Skeletal muscle tissue (tissue), 4 donors: Measurements from ENCODE around the gene AFAP1. TPM values are rescaled to one million over a fixed set of nuclear protein-coding genes. Genes with fewer than 3 reads are reported as not detected.

ENCODE experiments used
- H3K27ac ChIP-seq: one replicate; pipeline ENCODE4 v1.7.0; 2013; ENCODE audit warnings: mild to moderate bottlenecking, low read depth, low read length, inconsistent platforms
- H3K27me3 ChIP-seq, 3 donors: one replicate each; pipeline ENCODE4 v1.7.0; 2013; ENCODE audit warnings: low read length in 3 of 3; ENCODE audit not compliant: control insufficient read depth in 3 of 3, insufficient read depth in 3 of 3
- H3K36me3 ChIP-seq, 3 donors: one replicate each; pipeline ENCODE4 v1.7.0; 2013; ENCODE audit warnings: low read length in 3 of 3; ENCODE audit not compliant: control insufficient read depth in 3 of 3, insufficient read depth in 3 of 3
- H3K4me1 ChIP-seq, 3 donors: one replicate each; pipeline ENCODE4 v1.7.0; 2013; ENCODE audit warnings: low read length in 3 of 3, mild to moderate bottlenecking in 3 of 3; ENCODE audit not compliant: control insufficient read depth in 3 of 3, insufficient read depth in 3 of 3
- H3K4me3 ChIP-seq, 3 donors: one replicate each; pipeline ENCODE4 v1.7.0; 2013; ENCODE audit warnings: low read length in 3 of 3
- H3K9ac ChIP-seq, 3 donors: one replicate each; pipeline ENCODE4 v1.7.0; 2013; ENCODE audit warnings: low read length in 3 of 3, mild to moderate bottlenecking in 3 of 3, moderate library complexity in 2 of 3, low read depth in 1 of 3
- H3K9me3 ChIP-seq, 3 donors: one replicate each; pipeline ENCODE4 v1.7.0; 2013; ENCODE audit warnings: low read length in 3 of 3; ENCODE audit not compliant: control insufficient read depth in 3 of 3
- total RNA-seq: library from RNA; depleted of rRNA; stranded (reverse); fragments of >200 nt; gene quantifications from one replicate; pipeline ENCODE4 v1.2.3, GENCODE V29; 2014
- donor health status: Osteomylitis.

Gene AFAP1
- total RNA-seq, 1 donor from 2014 or later = 29.2 TPM

DNA sequence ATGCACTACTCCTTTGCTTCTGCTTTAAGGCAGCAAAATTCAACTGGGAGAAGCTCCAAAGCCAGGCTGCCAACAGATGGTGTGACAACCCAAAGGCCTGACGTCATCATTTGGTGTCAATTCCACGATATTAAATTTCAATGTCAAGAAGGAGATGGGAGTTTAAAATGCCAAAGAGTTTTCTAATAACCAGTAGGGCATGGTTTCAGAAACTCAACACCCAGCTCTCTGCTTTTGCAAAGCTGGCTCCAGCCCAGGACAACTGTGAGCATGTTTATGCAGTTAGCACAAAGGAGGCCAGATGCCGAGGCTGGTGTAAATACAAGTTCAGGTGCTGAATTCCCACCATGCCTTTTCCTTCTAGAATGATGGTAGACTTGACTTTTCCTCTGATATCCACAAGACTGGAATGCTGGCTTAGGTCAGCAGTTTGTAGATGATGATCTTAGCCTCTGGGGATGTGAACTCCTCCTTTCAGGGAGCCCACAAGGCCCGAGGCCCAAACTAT lies 67.3 kb downstream of the AFAP1 start:
- no peaks in the 10 kb centered on the region for H3K9me3 ChIP-seq
- peaks cover 2 to 4% (median 3%) of the 10 kb centered on the region in 3 donors for H3K36me3 ChIP-seq
- no peaks in the 10 kb centered on the region for H3K27me3 ChIP-seq
- H3K4me3 ChIP-seq = peak overlapping the region; percentile 47 to 68 (median 48)
- H3K4me1 ChIP-seq = peaks cover 18 to 23% (median 20%) of the 10 kb centered on the region in 3 donors
- H3K27ac ChIP-seq = peak overlapping the region; percentile 79
- peak overlapping the region in 2 of 3 donors; percentile 62 to 83 for H3K9ac ChIP-seq

DNA sequence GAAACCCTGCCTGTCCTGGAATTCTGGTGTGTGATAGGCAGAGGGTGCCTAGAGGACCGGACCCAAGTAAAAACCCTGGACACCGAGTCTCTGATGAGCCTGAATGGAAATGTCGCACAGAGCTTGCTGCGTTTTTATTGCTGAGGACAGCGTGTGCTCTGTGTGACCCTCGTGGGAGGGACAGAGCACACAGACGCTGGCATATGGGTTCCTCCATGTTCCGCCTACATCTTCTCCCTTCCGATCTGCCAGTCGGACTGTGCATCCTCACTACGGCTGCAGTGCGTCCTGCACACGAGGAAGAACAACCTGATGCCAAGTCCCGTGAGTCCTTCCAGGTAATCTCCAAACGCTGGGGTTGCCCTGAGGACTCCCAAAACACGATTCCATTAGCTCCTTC lies 68.3 kb downstream of the AFAP1 start:
- Histone ChIP-seq H3K36me3 (peaks cover 2 to 6% (median 5%) of the 10 kb centered on the region in 3 donors), H3K4me1 (peaks cover 16 to 21% (median 20%) of the 10 kb centered on the region in 3 donors), H3K27ac (peak overlapping the region; percentile 79), H3K27me3 (no peaks in the 10 kb centered on the region), H3K4me3 (peak overlapping the region; percentile 47 to 68 (median 48)), H3K9ac (peak overlapping the region; percentile 62 to 83 (median 67)), H3K9me3 (no peaks in the 10 kb centered on the region)

DNA sequence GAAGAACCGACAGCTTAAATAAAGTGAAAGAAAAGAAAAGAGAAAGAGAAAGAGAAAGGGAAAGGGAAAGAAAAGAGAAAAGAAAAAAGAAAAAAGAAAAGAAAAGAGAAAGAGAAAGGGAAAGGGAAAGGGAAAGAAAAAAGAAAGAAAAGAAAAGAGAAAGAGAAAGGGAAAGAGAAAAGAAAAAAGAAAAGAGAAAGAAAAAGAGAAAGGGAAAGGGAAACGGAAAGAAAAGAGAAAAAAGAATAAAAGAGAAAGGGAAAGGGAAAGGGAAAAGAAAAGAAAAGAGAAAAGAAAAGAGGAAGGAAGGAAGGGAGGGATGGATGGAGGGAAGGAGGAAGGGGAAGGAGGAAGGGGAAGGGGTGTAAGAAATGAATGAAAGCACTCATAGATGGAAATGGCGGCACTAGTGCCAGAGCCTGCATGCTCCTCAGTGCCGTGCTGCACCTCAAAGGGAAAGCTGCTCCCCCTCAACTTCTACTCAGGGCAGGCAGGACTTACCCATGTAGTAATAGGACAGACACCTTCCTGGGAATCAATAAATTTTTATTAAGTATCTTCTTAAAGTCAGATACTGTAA lies 70.7 kb downstream of the AFAP1 start:
- Histone ChIP-seq H3K27ac (no peak overlapping the region), H3K9me3 (no peaks in the 10 kb centered on the region), H3K4me1 (peaks cover 15 to 21% (median 20%) of the 10 kb centered on the region in 3 donors), H3K4me3 (no peak overlapping the region), H3K9ac (no peak overlapping the region), H3K27me3 (no peaks in the 10 kb centered on the region), H3K36me3 (peaks cover 2 to 6% (median 5%) of the 10 kb centered on the region in 3 donors)

DNA sequence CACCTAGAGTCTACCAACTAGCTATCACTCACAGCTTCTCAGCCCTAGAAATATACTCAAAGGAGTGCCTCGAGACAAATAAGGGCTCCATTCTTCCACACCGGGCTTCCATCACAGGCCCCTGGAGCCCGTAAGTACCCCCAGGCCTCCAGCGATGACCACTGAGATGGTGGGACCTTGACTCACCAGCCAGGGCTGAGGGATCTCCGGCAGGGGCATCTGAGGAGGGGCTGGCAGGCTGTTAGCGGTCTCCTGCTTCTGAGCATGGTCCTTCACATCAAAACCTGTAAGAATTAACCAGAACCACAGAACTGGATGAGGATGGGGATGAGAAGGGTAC lies 71.3 kb downstream of the AFAP1 start:
- no peak overlapping the region for H3K9ac ChIP-seq
- H3K27ac ChIP-seq = no peak overlapping the region
- H3K4me1 ChIP-seq = peaks cover 15 to 21% (median 20%) of the 10 kb centered on the region in 3 donors
- H3K36me3 ChIP-seq = peaks cover 2 to 6% (median 5%) of the 10 kb centered on the region in 3 donors
- no peaks in the 10 kb centered on the region for H3K9me3 ChIP-seq
- H3K27me3 ChIP-seq = no peaks in the 10 kb centered on the region
- no peak overlapping the region for H3K4me3 ChIP-seq

DNA sequence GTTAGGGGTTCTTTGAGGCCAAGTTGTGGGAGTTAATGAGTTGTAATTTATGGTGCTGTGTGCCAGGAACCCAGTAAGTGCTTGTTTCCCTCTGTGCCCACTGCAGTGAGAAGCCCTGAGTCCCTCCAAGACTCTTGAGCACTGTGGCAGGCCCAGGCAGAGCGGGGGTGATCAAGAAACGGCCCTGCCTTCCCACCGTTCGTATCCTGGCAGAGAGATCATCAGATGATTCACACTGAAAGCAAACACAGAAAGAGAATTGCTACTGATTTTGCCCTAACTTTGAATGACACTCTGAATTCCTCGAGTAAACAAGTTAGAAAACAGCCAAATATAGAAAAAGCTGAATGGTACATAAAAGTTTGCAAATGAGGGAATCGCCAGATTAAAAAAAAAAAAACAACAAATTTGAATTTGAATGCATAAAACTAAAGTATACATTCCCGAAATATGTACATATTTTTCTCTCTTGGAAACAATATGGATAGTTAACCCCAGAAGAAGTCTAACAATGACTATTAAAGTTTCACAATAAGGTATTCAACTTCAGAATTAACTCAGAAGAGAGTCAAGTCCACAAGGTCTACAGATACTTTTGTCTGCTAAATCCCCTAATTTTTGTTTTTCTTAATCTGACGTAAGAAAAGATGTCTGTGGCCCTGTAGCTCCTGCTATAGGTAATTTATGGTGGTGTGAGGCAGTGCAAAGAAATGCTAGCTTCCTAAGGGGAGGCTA lies 71.8 kb downstream of the AFAP1 start:
- H3K4me1 ChIP-seq = peaks cover 15 to 21% (median 20%) of the 10 kb centered on the region in 3 donors
- H3K36me3 ChIP-seq = peaks cover 2 to 6% (median 5%) of the 10 kb centered on the region in 3 donors
- no peaks in the 10 kb centered on the region for H3K9me3 ChIP-seq
- no peak overlapping the region for H3K4me3 ChIP-seq
- H3K9ac ChIP-seq = no peak overlapping the region
- no peak overlapping the region for H3K27ac ChIP-seq
- H3K27me3 ChIP-seq = no peaks in the 10 kb centered on the region

DNA sequence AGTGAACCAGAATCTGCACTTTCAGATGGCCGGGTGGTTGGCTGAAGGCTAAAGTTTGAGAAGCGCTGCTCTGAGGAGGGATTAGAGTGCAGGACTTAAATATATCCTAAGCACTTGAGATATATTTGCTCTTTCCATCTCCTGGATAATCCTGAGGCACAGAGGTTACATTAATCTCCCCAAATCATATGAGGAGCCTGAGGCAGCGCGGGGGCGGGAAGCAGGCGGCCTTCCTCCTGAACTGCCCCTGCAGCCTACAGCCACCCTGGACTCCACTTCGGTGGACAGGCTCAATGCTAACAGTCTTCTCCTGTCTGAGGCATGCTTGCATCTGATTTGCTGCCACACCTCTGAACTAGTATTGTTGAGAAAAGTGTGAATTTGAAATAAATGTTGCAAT lies 72.5 kb downstream of the AFAP1 start:
- Histone ChIP-seq H3K4me3 (no peak overlapping the region), H3K27me3 (no peaks in the 10 kb centered on the region), H3K9me3 (no peaks in the 10 kb centered on the region), H3K27ac (no peak overlapping the region), H3K4me1 (peaks cover 13 to 16% (median 16%) of the 10 kb centered on the region in 3 donors), H3K36me3 (peaks cover 2 to 6% (median 5%) of the 10 kb centered on the region in 3 donors), H3K9ac (no peak overlapping the region)

DNA sequence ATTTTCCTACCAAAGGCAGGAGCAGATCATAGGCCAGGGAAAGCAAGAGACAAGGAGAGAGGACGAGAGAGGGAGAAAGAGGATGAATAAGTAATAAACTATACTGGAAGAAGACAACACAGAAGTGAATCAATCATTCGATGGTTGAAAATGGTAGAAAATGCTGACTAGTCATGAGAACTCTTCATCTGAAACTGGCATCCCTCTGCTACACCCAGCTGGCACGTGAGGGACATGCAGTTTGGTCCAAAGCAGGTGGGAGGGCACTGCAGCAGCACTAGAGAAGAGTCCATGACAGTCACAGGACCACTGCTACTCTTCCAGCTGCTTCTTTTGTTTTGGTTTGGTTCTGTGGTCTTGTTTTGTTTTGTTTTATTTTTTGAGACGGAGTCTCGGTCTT lies 74.1 kb downstream of the AFAP1 start:
- H3K9me3 ChIP-seq = no peaks in the 10 kb centered on the region
- no peaks in the 10 kb centered on the region for H3K27me3 ChIP-seq
- H3K36me3 ChIP-seq = peaks cover 2 to 6% (median 5%) of the 10 kb centered on the region in 3 donors
- no peak overlapping the region for H3K4me3 ChIP-seq
- peaks cover 0 to 8% (median 4%) of the 10 kb centered on the region in 3 donors for H3K4me1 ChIP-seq
- no peak overlapping the region for H3K9ac ChIP-seq
- H3K27ac ChIP-seq = no peak overlapping the region

DNA sequence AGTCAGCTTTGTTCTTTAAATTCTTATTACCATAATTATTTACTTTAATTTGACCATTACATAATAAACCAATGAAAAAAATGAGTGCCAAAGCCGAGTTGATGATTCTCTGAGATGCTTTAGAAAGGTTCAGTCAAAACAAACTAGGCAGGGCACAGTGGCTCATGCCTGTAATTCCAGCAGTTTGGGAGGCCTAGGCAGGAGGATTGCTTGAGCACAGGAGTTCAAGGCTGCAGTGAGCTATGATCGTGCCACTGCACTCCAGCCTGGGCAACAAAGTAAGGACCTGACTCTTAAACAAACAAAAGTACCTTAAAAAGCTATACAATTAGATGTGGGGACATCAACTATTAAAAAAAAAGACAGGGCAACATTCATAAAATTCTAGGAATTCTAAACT lies 75.0 kb downstream of the AFAP1 start:
- Histone ChIP-seq H3K27ac (no peak overlapping the region), H3K36me3 (peaks cover 2 to 6% (median 5%) of the 10 kb centered on the region in 3 donors), H3K27me3 (no peaks in the 10 kb centered on the region)

DNA sequence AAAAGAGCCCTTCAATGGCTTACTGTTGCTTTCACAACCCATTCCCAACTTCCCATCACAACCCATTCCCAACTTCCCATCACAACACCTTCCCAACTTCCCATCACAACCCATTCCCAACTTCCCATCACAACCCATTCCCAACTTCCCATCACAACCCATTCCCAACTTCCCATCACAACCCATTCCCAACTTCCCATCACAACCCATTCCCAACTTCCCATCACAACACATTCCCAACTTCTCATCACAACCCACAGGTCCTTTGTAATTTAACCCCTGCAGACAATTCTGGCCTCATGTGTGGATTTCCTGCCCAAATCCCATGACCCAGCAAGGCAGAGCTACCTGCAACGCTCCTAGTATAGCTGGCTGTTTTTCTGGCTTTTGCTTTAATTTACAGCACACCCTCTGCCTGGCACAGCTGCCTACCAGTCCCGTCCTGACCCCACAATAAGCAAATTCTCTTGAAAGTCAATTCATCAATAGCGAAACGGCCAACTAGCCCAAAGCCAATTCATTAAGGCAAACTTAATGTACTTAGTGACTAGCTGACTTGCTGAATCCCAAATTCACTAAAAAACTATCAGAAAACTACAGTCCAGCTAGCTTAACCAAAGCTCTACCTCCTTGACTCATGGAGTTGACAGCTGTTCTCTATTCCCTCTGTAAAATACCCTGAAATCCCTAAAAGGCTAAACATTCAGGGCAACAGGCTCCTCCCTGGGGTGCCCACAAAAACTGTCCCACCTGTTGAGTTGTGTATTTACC lies 75.6 kb downstream of the AFAP1 start:
- Histone ChIP-seq H3K27me3 (no peaks in the 10 kb centered on the region), H3K4me3 (no peak overlapping the region), H3K9ac (no peak overlapping the region)

More for the DNA sequence above, 75.0 kb downstream of the AFAP1 start:
- no peaks in the 10 kb centered on the region for H3K9me3 ChIP-seq
- H3K9ac ChIP-seq = no peak overlapping the region
- no peak overlapping the region for H3K4me3 ChIP-seq
- H3K4me1 ChIP-seq = peaks cover 0 to 9% (median 5%) of the 10 kb centered on the region in 3 donors

More for the DNA sequence above, 75.6 kb downstream of the AFAP1 start:
- no peaks in the 10 kb centered on the region for H3K9me3 ChIP-seq
- peaks cover 0 to 9% (median 5%) of the 10 kb centered on the region in 3 donors for H3K4me1 ChIP-seq
- H3K27ac ChIP-seq = no peak overlapping the region
- peaks cover 2 to 6% (median 5%) of the 10 kb centered on the region in 3 donors for H3K36me3 ChIP-seq
